SK-N-SH treated with all-trans-retinoic acid at 6 μM for 48 hours (cell line): ENCODE measurements around the gene ZIC5.

Experiments used
- ARNTL ChIP-seq: fragments of 450-650 bp; formaldehyde crosslinking; IDR thresholded peaks from 2 replicates; pipeline ENCODE4 v1.5.0; 2020; ENCODE audit warnings: low read depth, mild to moderate bottlenecking, moderate library complexity, borderline replicate concordance
- CREB5 ChIP-seq: fragments of 250-450 bp; sonication (Bioruptor Pico); IDR thresholded peaks from 2 replicates; pipeline ENCODE4 v1.5.1; 2020; ENCODE audit warnings: low read depth, mild to moderate bottlenecking, moderate library complexity
- PATZ1 ChIP-seq: fragments of 250-450 bp; sonication (Bioruptor Pico); IDR thresholded peaks from 2 replicates; pipeline ENCODE4 v1.8.0; 2020; ENCODE audit warnings: mild to moderate bottlenecking, moderate library complexity, borderline replicate concordance
- PPARA ChIP-seq: fragments of 250-450 bp; sonication (Bioruptor Pico); IDR thresholded peaks from 2 replicates; pipeline ENCODE4 v1.5.0; 2020; ENCODE audit warnings: mild to moderate bottlenecking, borderline replicate concordance
- RARB ChIP-seq: fragments of 250-450 bp; sonication (Bioruptor Pico); IDR thresholded peaks from 2 replicates; pipeline ENCODE4 v1.8.0; 2021; ENCODE audit warnings: mild to moderate bottlenecking, moderate library complexity
- SNAI2 ChIP-seq: fragments of 250-450 bp; sonication (Bioruptor Pico); IDR thresholded peaks from 2 replicates; pipeline ENCODE4 v1.5.0; 2020; ENCODE audit warnings: mild to moderate bottlenecking, moderate library complexity
- TCF4 ChIP-seq: fragments of 250-450 bp; sonication (Bioruptor Pico); IDR thresholded peaks from 2 replicates; pipeline ENCODE4 v1.8.0; 2021; ENCODE audit warnings: mild to moderate bottlenecking, moderate library complexity, borderline replicate concordance
- ZC3H10 ChIP-seq: fragments of 250-450 bp; sonication (Bioruptor Pico); IDR thresholded peaks from 2 replicates; pipeline ENCODE4 v1.5.1; 2021; ENCODE audit warnings: mild to moderate bottlenecking, moderate library complexity
- ZFP3 ChIP-seq: fragments of 250-450 bp; sonication (Bioruptor Pico); IDR thresholded peaks from 2 replicates; pipeline ENCODE4 v1.5.0; 2020; ENCODE audit warnings: mild to moderate bottlenecking, moderate library complexity
- ZFP30 ChIP-seq: fragments of 450-650 bp; formaldehyde crosslinking; IDR thresholded peaks from 2 replicates; pipeline ENCODE4 v1.5.0; 2022; ENCODE audit warnings: mild to moderate bottlenecking, moderate library complexity
- ZNF70 ChIP-seq: fragments of 450-650 bp; formaldehyde crosslinking; IDR thresholded peaks from 2 replicates; pipeline ENCODE4 v1.5.0; 2020; ENCODE audit warnings: mild to moderate bottlenecking, moderate library complexity

GRCh38 chr13:99968521-99969452 is 2.8 kb downstream of the ZIC5 start:
- TF ChIP-seq ZFP30 (CRISPR knock-in tag) (no peak), CREB5 (CRISPR knock-in tag) (no peak), ARNTL (CRISPR knock-in tag) (no peak), PATZ1 (CRISPR knock-in tag) (no peak), ZNF70 (CRISPR knock-in tag) (no peak), RARB (no peak), SNAI2 (CRISPR knock-in tag) (no peak), ZC3H10 (CRISPR knock-in tag) (no peak), PPARA (no peak), ZFP3 (CRISPR knock-in tag) (no peak), TCF4 (CRISPR knock-in tag) (no peak)
